ENCODE data around the gene TNFAIP8. TPM values are rescaled to one million over a fixed set of nuclear protein-coding genes. Genes with fewer than 3 reads are reported as not detected.

The TNFAIP8 gene
- total and polyA plus RNA-seq, 10 of the 15 experiments (the other 5 are each of a cell fraction or from before 2014, with no cell fraction given) = 124 to 324 (median 177) TPM

DNA sequence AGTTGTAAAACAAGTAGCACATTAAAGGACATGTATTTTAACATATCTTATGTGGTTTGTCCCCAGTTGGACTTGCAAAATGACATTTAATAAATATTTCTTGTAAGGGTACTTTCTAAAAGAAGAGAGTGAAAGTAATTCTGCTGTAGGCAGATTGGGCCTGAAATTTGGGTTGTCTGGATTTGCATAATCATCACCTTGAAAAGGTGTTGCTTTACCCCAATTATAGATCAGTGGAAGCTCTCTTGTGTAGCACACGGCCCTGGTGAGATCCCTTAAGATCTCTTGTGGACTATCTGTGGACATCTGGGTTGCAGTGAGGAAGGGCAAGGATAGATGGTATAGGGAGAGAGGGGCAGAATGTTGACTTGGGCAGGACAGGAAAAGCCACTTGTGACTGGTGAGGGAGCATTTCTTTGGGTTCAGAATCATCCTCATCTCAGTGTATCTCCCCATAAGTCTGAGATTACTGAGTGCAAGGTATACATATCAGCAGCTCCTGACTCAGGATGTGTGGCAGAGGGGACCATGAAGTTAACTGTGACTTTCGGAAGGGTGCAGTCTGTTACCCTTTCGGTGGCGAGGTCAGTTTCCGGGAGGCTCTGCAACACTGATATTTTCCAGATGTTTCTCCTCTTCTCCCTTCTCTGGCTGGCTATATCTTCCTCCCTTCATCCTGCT lies 2.0 kb upstream of the TNFAIP8 start (continued):
- no peak for TF ChIP-seq EGR1 (IDR thresholded peaks at IDR 0.05; ENCODE audit: borderline replicate concordance in 1 of 2, low read depth in 2 of 2, low read length in 2 of 2)
- TF ChIP-seq PAX8 (IDR thresholded peaks at IDR 0.05) = no peak
- TF ChIP-seq E4F1 (IDR thresholded peaks at IDR 0.05; ENCODE audit: borderline replicate concordance, partially characterized antibody) = no peak
- peak; percentile 49; the same call in 1 of the 2 replicates for TF ChIP-seq IKZF1 (conservative IDR thresholded peaks at IDR 0.05)
- 0 out of 2 replicates have a peak, but pooled peaks have one; percentile 41 for TF ChIP-seq NFIC (IDR thresholded peaks at IDR 0.05; ENCODE audit: low read depth, low read length)
- TF ChIP-seq EED (IDR thresholded peaks at IDR 0.05; ENCODE audit: low read depth) = peak; percentile 63; the same call in 1 of the 2 replicates
- no peak for TF ChIP-seq JUND (IDR thresholded peaks at IDR 0.05; ENCODE audit: low read depth, low read length)
- no peak for TF ChIP-seq HDAC2 (IDR thresholded peaks at IDR 0.05)
- TF ChIP-seq HDGF (IDR thresholded peaks at IDR 0.05) = 0 out of 2 replicates have a peak, but pooled peaks have one; percentile 75
- TF ChIP-seq, protein P1, sequence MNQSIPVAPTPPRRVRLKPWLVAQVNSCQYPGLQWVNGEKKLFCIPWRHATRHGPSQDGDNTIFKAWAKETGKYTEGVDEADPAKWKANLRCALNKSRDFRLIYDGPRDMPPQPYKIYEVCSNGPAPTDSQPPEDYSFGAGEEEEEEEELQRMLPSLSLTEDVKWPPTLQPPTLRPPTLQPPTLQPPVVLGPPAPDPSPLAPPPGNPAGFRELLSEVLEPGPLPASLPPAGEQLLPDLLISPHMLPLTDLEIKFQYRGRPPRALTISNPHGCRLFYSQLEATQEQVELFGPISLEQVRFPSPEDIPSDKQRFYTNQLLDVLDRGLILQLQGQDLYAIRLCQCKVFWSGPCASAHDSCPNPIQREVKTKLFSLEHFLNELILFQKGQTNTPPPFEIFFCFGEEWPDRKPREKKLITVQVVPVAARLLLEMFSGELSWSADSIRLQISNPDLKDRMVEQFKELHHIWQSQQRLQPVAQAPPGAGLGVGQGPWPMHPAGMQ (IDR thresholded peaks at IDR 0.05; ENCODE audit: borderline replicate concordance) = no peak
- TF ChIP-seq FOXK2 (IDR thresholded peaks at IDR 0.05) = no peak
- TF ChIP-seq IRF4 (IDR thresholded peaks at IDR 0.05; ENCODE audit: low read depth, low read length) = 0 out of 2 replicates have a peak, but pooled peaks have one; percentile 22
- 0 out of 2 replicates have a peak, but pooled peaks have one; percentile 8 for TF ChIP-seq JUNB (IDR thresholded peaks at IDR 0.05)
- no peak for TF ChIP-seq CBFB (IDR thresholded peaks at IDR 0.05; ENCODE audit: low read depth)
- peak; percentile 64; the same call in 2 of the 3 replicates for TF ChIP-seq POU2F2 (IDR thresholded peaks at IDR 0.05; ENCODE audit: borderline replicate concordance, low read depth, low read length)
- TF ChIP-seq, protein P2, sequence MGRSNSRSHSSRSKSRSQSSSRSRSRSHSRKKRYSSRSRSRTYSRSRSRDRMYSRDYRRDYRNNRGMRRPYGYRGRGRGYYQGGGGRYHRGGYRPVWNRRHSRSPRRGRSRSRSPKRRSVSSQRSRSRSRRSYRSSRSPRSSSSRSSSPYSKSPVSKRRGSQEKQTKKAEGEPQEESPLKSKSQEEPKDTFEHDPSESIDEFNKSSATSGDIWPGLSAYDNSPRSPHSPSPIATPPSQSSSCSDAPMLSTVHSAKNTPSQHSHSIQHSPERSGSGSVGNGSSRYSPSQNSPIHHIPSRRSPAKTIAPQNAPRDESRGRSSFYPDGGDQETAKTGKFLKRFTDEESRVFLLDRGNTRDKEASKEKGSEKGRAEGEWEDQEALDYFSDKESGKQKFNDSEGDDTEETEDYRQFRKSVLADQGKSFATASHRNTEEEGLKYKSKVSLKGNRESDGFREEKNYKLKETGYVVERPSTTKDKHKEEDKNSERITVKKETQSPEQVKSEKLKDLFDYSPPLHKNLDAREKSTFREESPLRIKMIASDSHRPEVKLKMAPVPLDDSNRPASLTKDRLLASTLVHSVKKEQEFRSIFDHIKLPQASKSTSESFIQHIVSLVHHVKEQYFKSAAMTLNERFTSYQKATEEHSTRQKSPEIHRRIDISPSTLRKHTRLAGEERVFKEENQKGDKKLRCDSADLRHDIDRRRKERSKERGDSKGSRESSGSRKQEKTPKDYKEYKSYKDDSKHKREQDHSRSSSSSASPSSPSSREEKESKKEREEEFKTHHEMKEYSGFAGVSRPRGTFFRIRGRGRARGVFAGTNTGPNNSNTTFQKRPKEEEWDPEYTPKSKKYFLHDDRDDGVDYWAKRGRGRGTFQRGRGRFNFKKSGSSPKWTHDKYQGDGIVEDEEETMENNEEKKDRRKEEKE (IDR thresholded peaks at IDR 0.05) = no peak
- 0 out of 2 replicates have a peak, but pooled peaks have one; percentile 2 for TF ChIP-seq ZBED1 (IDR thresholded peaks at IDR 0.05; ENCODE audit: borderline replicate concordance)
- peak; percentile 16; the same call in 1 of the 2 replicates for TF ChIP-seq RUNX3 (IDR thresholded peaks at IDR 0.05; ENCODE audit: low read length)
- TF ChIP-seq CBX3 (IDR thresholded peaks at IDR 0.05; ENCODE audit: borderline replicate concordance, low read depth) = no peak
- peak; percentile 19 for TF ChIP-seq SKIL (IDR thresholded peaks at IDR 0.05; ENCODE audit: low read depth, poor library complexity, severe bottlenecking)

Measured in GM12878 (cell line).